HG02943 (cell line): ENCODE measurements around the gene NDP.

Source experiments
- ATAC-seq: cut with Tn5 transposase; IDR thresholded peaks from one replicate; pipeline ENCODE4 v1.9.1; 2021; ENCODE audit warnings: mild to moderate bottlenecking, low read depth, moderate library complexity; ENCODE audit not compliant: unreplicated experiment

The NDP gene

DNA sequence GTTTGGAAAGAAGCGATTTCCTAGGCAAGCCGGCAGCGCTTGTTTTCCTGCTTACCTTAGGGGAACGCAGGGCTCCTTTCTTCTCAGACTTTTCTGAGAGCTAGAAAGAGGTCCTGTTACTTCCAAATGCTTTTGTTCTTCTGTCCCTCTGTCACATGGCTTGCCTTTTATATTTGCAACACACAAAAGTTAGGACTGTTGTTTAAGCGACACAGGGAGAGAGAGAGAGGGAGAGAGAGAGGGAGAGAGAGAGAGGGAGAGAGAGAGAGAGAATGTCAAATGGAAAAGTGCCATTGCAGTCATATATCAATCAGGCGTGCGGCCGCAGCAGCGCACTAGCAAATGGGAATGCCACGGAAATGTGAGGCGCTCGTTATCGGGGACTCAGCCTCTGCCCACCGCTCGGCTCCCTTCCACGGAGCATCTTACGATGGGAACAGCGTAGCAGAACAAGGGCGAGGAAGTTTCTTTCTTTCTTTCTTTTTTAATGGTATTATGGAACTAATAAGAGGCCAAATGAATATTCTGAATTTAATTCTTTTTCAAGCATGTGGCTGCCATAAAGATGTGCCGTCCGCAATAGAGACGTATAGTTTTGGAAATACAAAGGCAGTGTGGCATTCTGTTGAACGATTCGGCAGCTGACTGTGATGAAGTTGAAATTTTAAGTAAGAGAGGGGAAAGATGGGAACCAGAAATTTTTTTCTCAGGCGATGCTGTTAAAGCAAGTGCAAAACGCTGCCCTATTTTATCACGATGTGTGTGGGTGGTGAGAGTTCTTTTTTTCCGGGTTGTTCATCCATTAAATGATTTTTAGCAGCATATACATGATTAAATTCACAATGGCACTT lies at the start of gene NDP:
Gene NDP, minus strand, starts transcription at position 142 of the 851 bp plus-strand sequence. CDS start 14,745 bp downstream, outside the sequence.
- ATAC-seq: no peak

- ATAC-seq: no peak
Observed at GRCh38 chrX:44022964-44023363, 49.8 kb upstream of the NDP start.

GRCh38 chrX:44020693-44021092 lies 47.5 kb upstream of the NDP start:
- no peak for ATAC-seq

DNA sequence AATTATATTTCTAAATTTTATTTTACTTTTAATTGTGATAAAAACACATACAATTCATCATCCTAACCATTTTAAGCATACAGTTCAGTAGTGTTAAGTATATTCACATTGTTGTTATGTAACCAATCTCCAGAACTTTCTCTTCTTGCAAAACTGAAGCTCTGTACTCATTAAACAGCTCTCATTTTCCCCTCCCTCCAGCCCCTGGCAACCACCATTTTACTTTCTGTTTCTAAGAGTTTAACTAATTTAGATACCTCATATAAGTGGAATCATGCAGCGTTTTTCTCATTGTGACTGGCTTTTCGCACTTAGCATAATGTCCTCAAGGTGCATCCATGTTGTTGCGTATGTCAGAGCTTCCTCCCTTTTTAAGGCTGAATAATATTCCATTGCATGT lies 46.7 kb upstream of the NDP start:
- no peak for ATAC-seq

DNA sequence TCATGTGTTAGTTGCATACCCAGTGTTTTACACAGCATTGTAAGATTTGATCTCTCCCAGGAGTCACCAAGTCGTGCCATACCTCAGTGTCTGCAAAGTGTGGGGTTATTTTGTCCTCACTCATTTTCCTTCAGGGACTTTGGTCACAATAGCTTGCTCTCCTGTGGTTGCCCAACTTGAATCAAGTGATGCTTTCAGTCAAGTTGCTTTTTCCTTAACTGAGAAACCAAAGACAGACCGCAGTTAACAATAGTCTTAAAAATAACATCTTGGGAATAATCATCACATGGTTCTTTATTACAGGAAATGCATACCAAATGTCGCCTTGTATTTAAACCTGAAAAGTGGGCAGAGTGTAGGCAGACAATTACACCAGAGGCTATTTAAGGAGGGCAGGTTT lies 44.5 kb upstream of the NDP start:
- ATAC-seq: no peak

DNA sequence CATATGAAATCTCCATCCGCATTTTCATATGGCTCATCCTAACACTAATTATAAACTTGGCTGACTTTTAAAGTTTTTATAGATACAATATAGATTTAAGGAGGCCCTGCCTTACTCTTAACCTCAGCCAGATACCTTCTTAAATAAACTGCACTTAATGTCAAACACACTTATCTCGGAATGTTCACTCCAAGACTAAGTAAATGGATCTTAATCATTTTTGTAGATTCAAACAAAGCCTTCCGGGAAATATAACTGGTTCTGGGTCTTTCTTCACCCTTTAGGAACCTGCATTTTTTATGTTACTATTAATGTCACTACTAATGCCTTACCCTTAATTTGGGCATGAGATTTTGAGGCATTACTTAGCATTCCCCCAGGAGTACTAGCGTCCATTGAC lies 43.7 kb upstream of the NDP start:
- no peak for ATAC-seq

- no peak for ATAC-seq
Observed at GRCh38 chrX:44012484-44013096, 39.4 kb upstream of the NDP start.

- ATAC-seq: no peak
Observed at GRCh38 chrX:44011506-44011905, 38.3 kb upstream of the NDP start.

DNA sequence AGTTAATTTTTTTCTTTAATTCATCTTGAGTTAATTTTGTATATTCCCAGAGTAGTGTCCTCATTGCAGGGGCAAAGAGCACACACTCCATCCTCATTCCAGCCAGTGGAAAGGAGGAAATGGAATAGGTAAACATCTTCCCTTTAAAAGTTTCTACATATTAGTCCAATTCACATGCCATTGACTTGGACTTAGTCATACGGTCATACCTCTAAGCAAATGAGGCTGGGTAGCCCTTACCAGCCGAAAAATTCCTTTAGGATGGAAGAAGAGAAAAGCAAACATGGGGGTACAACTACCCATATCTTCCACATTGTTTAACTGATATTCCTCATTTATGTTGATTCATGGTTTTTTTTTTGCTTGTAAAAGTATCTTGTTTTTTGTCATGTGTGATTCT lies 37.4 kb upstream of the NDP start:
- ATAC-seq: no peak

GRCh38 chrX:44006081-44006480 lies 32.9 kb upstream of the NDP start:
- ATAC-seq: no peak

DNA sequence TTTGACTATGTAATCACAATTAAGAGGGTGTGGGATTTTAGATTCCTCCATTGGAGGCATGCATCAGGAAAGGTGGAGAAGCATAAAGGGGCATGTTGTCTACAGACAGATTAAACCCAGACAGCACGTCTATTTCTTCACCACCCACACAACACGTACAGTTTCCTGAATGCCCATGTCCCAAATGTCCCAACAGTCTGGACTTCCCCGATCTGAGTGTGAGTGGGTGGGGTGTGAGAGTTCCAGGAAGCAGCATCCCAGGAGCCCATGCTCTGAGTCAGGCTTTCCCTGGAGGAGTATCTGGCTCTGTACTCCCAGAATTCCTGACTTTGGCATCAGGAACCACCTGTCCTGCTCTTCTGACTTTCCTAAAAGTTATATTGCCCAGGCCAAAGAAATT lies 30.8 kb upstream of the NDP start:
- ATAC-seq: no peak

GRCh38 chrX:44002567-44002966 lies 29.4 kb upstream of the NDP start:
- no peak for ATAC-seq

DNA sequence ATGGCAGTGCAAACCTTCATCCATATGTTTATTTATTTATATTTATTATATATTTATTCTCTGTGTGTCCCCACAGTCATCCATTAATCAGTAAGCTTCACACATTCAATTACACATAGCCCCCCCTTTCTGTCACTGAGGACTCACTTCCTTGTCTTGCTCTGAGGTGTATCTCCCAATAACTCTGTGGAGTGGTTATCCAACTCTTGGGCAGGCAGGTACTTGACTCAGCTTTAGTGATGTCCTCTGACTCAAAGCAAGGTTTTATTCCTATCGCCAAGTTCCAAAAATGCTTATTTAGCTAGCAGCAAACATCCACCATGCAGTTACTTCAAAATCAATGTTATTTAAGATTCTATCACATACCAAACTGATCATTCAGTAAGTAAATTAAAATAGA lies 25.2 kb upstream of the NDP start:
- ATAC-seq: no peak

GRCh38 chrX:43996491-43996890 lies 23.3 kb upstream of the NDP start:
- no peak for ATAC-seq

- no peak for ATAC-seq
Observed at GRCh38 chrX:43986083-43986482, 12.9 kb upstream of the NDP start.

- no peak for ATAC-seq
Observed at GRCh38 chrX:43985511-43985910, 12.3 kb upstream of the NDP start.

- ATAC-seq: no peak
Observed at GRCh38 chrX:43978226-43978625, 5.0 kb upstream of the NDP start.

DNA sequence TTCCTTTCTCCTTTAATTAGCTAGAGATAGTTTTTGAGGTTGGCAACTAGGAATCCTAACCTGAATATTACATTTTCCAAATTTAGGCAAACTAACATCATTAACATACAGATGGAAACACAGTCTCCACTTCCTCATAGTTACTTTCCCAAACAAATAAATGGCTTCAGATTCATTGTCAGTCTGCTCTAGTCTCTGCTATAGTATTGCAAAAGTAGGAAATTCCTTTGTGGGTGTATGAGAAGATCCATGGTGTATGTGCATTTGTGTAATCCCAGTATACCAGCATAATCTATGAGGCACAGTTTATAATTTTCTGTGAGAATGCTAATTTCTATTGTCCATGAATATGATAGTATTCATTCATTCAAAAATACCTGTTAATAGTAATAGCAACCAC lies 3.0 kb upstream of the NDP start:
- ATAC-seq: no peak

GRCh38 chrX:43975796-43976195 lies 2.6 kb upstream of the NDP start:
- ATAC-seq: no peak

DNA sequence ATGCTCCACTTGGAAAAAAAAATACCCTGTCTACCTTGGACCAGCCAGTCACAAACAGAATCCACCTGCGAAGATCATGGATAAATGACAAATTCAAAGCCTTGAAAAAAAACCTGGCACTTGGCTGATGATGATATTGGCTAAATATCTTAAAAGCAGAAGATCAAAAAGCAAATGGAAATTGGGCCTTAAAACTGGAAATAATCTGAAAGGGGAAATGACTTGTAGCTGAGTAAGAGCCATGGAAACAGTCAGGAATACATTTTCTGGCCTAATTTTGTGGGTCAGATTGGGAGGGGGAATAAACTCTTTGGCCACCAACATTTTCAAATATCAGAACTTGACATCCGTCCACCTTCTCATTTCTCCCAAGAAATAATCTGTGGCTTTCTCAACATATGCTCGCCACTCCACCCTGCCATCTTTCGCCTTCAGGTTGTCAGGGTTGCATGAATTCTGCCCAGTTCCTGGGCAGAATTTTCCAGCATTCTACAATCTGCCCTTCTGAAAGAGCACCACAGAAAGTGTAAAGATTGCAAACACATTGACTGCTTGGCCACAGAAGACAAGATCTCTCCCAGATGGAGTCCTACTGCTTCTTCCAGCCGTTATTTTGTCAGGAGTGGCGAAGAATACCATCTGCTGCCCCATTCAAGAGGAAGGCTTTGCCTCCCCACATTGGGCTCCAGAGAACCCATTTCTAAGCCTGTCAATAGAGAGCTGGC lies 1.7 kb upstream of the NDP start:
- ATAC-seq: no peak

DNA sequence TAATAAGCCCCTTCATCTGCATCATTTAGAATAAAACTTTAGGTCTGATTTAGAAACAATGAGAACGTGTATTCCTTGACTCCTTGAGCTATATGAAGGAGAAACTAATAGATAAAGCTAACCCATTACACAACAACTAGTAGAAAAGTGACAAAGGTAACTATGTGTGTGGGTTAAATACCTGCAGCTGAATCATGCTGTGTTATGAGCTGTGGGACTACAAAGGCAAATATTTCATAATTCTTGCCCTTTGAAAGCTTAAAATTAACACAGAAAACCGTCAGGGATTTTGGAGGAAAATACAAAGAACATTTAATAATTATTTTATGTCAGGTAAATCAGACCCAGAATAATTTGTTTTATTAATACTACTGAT lies 898 bp upstream of the NDP start:
- ATAC-seq: no peak
